ENCODE measurements around the gene FNDC7. TPM values are rescaled to one million over a fixed set of nuclear protein-coding genes. Genes with fewer than 3 reads are reported as not detected.

Gene FNDC7
- total RNA-seq, 1 donor: not detected

DNA sequence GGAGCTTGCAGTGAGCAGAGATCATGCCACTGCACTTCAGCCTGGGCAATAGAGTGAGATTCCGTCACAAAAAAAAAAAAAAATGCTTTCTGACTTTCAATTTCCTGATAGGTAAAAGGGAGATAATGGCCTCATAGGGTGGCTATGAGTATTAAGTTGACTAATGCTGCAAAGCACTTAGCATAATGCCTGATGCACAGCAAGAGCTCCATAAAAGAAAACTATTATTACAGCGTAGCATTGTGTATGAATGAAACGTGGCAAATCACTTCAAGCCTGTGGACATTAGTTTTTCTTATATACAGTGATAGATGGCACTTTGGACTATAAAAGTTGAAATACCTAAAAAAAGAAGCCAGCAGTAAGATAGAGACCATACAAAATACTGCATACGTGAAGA is 16.8 kb downstream of the FNDC7 start:
- Histone ChIP-seq H3K9me3 (ENCODE audit: low read depth, low read length) (no peaks in the 10 kb centered on the region), H3K79me2 (ENCODE audit: insufficient read depth, low read length) (no peaks in the 10 kb centered on the region), H4K20me1 (ENCODE audit: insufficient read depth, low read length) (no peaks in the 10 kb centered on the region), H3K4me3 (ENCODE audit: insufficient read depth, low read length) (no peak overlapping the region), H3K4me2 (ENCODE audit: insufficient read depth, low read length) (no peak overlapping the region), H3K4me1 (ENCODE audit: insufficient read depth, low read length) (peaks cover 4% of the 10 kb centered on the region), H3K27ac (ENCODE audit: low read depth, low read length) (no peak overlapping the region), H3K36me3 (ENCODE audit: insufficient read depth, low read length) (no peaks in the 10 kb centered on the region), H2AFZ (ENCODE audit: low read length) (no peak overlapping the region), H3K27me3 (ENCODE audit: insufficient read depth, low read length) (no peaks in the 10 kb centered on the region)
- TF ChIP-seq, protein P1, sequence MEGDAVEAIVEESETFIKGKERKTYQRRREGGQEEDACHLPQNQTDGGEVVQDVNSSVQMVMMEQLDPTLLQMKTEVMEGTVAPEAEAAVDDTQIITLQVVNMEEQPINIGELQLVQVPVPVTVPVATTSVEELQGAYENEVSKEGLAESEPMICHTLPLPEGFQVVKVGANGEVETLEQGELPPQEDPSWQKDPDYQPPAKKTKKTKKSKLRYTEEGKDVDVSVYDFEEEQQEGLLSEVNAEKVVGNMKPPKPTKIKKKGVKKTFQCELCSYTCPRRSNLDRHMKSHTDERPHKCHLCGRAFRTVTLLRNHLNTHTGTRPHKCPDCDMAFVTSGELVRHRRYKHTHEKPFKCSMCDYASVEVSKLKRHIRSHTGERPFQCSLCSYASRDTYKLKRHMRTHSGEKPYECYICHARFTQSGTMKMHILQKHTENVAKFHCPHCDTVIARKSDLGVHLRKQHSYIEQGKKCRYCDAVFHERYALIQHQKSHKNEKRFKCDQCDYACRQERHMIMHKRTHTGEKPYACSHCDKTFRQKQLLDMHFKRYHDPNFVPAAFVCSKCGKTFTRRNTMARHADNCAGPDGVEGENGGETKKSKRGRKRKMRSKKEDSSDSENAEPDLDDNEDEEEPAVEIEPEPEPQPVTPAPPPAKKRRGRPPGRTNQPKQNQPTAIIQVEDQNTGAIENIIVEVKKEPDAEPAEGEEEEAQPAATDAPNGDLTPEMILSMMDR (IDR thresholded peaks at IDR 0.05; ENCODE audit: extremely low read depth, low read depth, low read length): no peak
- DNase-seq (ENCODE audit: insufficient read length, low spot score, missing footprints): no peak

GRCh38 chr1:108732398-108732797 is 19.7 kb downstream of the FNDC7 start:
- no peaks in the 10 kb centered on the region for H3K9me3 ChIP-seq (ENCODE audit: low read depth, low read length)
- H3K27me3 ChIP-seq (ENCODE audit: insufficient read depth, low read length): peaks cover 2% of the 10 kb centered on the region
- H3K4me3 ChIP-seq (ENCODE audit: insufficient read depth, low read length): no peak overlapping the region
- H3K36me3 ChIP-seq (ENCODE audit: insufficient read depth, low read length): no peaks in the 10 kb centered on the region
- H3K27ac ChIP-seq (ENCODE audit: low read depth, low read length): no peak overlapping the region
- no peaks in the 10 kb centered on the region for H4K20me1 ChIP-seq (ENCODE audit: insufficient read depth, low read length)
- no peak overlapping the region for H2AFZ ChIP-seq (ENCODE audit: low read length)
- TF ChIP-seq, protein P1 (IDR thresholded peaks at IDR 0.05; ENCODE audit: extremely low read depth, low read depth, low read length): no peak
- no peak overlapping the region for H3K4me2 ChIP-seq (ENCODE audit: insufficient read depth, low read length)
- DNase-seq (ENCODE audit: insufficient read length, low spot score, missing footprints): peak; percentile 85
- no peaks in the 10 kb centered on the region for H3K79me2 ChIP-seq (ENCODE audit: insufficient read depth, low read length)
- H3K4me1 ChIP-seq (ENCODE audit: insufficient read depth, low read length): peaks cover 4% of the 10 kb centered on the region

GRCh38 chr1:108734171-108734865 is 21.6 kb downstream of the FNDC7 start:
- Histone ChIP-seq H3K27ac (ENCODE audit: low read depth, low read length) (no peak overlapping the region), H3K79me2 (ENCODE audit: insufficient read depth, low read length) (no peaks in the 10 kb centered on the region), H3K4me2 (ENCODE audit: insufficient read depth, low read length) (no peak overlapping the region), H3K36me3 (ENCODE audit: insufficient read depth, low read length) (no peaks in the 10 kb centered on the region), H2AFZ (ENCODE audit: low read length) (no peak overlapping the region), H4K20me1 (ENCODE audit: insufficient read depth, low read length) (no peaks in the 10 kb centered on the region), H3K4me1 (ENCODE audit: insufficient read depth, low read length) (peaks cover 4% of the 10 kb centered on the region), H3K9me3 (ENCODE audit: low read depth, low read length) (no peaks in the 10 kb centered on the region), H3K27me3 (ENCODE audit: insufficient read depth, low read length) (peaks cover 2% of the 10 kb centered on the region), H3K4me3 (ENCODE audit: insufficient read depth, low read length) (no peak overlapping the region)
- DNase-seq (ENCODE audit: insufficient read length, low spot score, missing footprints): no peak
- TF ChIP-seq, protein P1 (IDR thresholded peaks at IDR 0.05; ENCODE audit: extremely low read depth, low read depth, low read length): no peak

GRCh38 chr1:108742253-108742652 is 29.5 kb downstream of the FNDC7 start:
- Histone ChIP-seq H3K4me1 (ENCODE audit: insufficient read depth, low read length) (no peaks in the 10 kb centered on the region), H2AFZ (ENCODE audit: low read length) (no peak overlapping the region), H3K4me3 (ENCODE audit: insufficient read depth, low read length) (no peak overlapping the region), H3K4me2 (ENCODE audit: insufficient read depth, low read length) (no peak overlapping the region), H3K9me3 (ENCODE audit: low read depth, low read length) (no peaks in the 10 kb centered on the region), H4K20me1 (ENCODE audit: insufficient read depth, low read length) (no peaks in the 10 kb centered on the region), H3K79me2 (ENCODE audit: insufficient read depth, low read length) (peaks cover under 1% of the 10 kb centered on the region), H3K27me3 (ENCODE audit: insufficient read depth, low read length) (no peaks in the 10 kb centered on the region), H3K36me3 (ENCODE audit: insufficient read depth, low read length) (no peaks in the 10 kb centered on the region), H3K27ac (ENCODE audit: low read depth, low read length) (no peak overlapping the region)
- TF ChIP-seq, protein P1 (IDR thresholded peaks at IDR 0.05; ENCODE audit: extremely low read depth, low read depth, low read length): no peak
- DNase-seq (ENCODE audit: insufficient read length, low spot score, missing footprints): no peak

All from osteoblast (primary cell).